NB4 (cell line): Measurements from ENCODE around the gene MRPL51.

Source experiments
- POLR2A ChIP-seq: IDR thresholded peaks from 2 replicates; pipeline ENCODE4 v1.6.1; 2011; ENCODE audit warnings: mild to moderate bottlenecking; ENCODE audit not compliant: insufficient read length; ENCODE audit errors: extremely low read depth
- TF ChIP-seq, protein P1 (sequence below): IDR thresholded peaks from one replicate; pipeline ENCODE4 v1.5.1; 2012; ENCODE audit warnings: low read depth, low read length

DNA sequence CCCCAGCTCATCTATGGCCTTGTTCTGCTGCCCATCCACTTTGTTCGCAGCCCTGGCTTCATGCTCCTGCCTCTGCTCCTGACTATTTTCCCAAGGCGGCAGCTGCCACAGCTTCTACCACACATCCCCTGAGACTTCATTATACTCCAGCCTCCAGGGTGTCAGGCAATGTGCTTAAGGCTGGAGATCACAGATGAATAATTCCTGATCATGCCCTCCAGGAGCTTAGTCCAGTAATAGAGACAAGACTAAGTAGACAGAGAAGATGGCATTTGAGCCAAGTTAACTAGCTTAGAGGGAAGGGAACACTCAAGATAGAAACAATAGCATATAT, 34.1 kb downstream of the MRPL51 start:
- TF ChIP-seq POLR2A: no peak
- TF ChIP-seq, protein P1, sequence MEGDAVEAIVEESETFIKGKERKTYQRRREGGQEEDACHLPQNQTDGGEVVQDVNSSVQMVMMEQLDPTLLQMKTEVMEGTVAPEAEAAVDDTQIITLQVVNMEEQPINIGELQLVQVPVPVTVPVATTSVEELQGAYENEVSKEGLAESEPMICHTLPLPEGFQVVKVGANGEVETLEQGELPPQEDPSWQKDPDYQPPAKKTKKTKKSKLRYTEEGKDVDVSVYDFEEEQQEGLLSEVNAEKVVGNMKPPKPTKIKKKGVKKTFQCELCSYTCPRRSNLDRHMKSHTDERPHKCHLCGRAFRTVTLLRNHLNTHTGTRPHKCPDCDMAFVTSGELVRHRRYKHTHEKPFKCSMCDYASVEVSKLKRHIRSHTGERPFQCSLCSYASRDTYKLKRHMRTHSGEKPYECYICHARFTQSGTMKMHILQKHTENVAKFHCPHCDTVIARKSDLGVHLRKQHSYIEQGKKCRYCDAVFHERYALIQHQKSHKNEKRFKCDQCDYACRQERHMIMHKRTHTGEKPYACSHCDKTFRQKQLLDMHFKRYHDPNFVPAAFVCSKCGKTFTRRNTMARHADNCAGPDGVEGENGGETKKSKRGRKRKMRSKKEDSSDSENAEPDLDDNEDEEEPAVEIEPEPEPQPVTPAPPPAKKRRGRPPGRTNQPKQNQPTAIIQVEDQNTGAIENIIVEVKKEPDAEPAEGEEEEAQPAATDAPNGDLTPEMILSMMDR: no peak
